Left forelimb (tissue), 1 donor: Measurements from ENCODE around the gene MRPL1.
A peak's percentile ranks its signal among the peaks of the same experiment; 100 is the strongest.

ENCODE experiments used
- DNase-seq: peaks from one replicate; pipeline ENCODE4 v3.0.0-alpha.2; 2018; ENCODE audit warnings: low spot score

Gene MRPL1

GRCh38 chr4:77862478-77863216 lies at the start of gene MRPL1:
MRPL1 (plus strand) TSS chr4:77862830; CDS start chr4:77862849, 19 bp downstream.
- DNase-seq, result peak; percentile 88

- no peak for DNase-seq
These were observed 47.0 kb upstream of the MRPL1 start for GRCh38 chr4:77815636-77816035.

GRCh38 chr4:77816546-77816945 lies 46.1 kb upstream of the MRPL1 start:
- no peak for DNase-seq

GRCh38 chr4:77817304-77818072 lies 45.1 kb upstream of the MRPL1 start:
- no peak for DNase-seq

GRCh38 chr4:77818073-77818601 lies 44.5 kb upstream of the MRPL1 start:
- DNase-seq, result peak; percentile 78

- peak; percentile 86 for DNase-seq
These were observed 43.8 kb upstream of the MRPL1 start, which contains the start of gene CNOT6L for GRCh38 chr4:77818602-77819403. CNOT6L (minus strand) TSS chr4:77819368; CDS start chr4:77819308, 60 bp downstream.

- peak; percentile 76 for DNase-seq
These were observed 43.2 kb upstream of the MRPL1 start for GRCh38 chr4:77819404-77819842.

GRCh38 chr4:77819843-77820648 lies 42.6 kb upstream of the MRPL1 start:
- DNase-seq, result peak; percentile 92

GRCh38 chr4:77820649-77821561 lies 41.7 kb upstream of the MRPL1 start:
- no peak for DNase-seq

- DNase-seq, result no peak
These were observed 40.9 kb upstream of the MRPL1 start for GRCh38 chr4:77821775-77822174.

GRCh38 chr4:77826275-77826674 lies 36.4 kb upstream of the MRPL1 start:
- no peak for DNase-seq

GRCh38 chr4:77827343-77827742 lies 35.3 kb upstream of the MRPL1 start:
- DNase-seq, result no peak

GRCh38 chr4:77833126-77833724 lies 29.4 kb upstream of the MRPL1 start:
- no peak for DNase-seq

GRCh38 chr4:77834403-77834802 lies 28.2 kb upstream of the MRPL1 start:
- DNase-seq, result no peak

GRCh38 chr4:77843628-77844027 lies 19.0 kb upstream of the MRPL1 start:
- no peak for DNase-seq

GRCh38 chr4:77844363-77844762 lies 18.3 kb upstream of the MRPL1 start:
- no peak for DNase-seq

- DNase-seq, result no peak
These were observed 17.2 kb upstream of the MRPL1 start for GRCh38 chr4:77845400-77845799.

GRCh38 chr4:77845929-77846328 lies 16.7 kb upstream of the MRPL1 start:
- DNase-seq, result no peak

- no peak for DNase-seq
These were observed 14.1 kb upstream of the MRPL1 start for GRCh38 chr4:77848508-77848907.
